RWPE2 (cell line): ENCODE measurements around the gene KCTD11.
A peak's percentile ranks its signal among the peaks of the same experiment; 100 is the strongest.
"Not testable (repeated sequence)": the region's sequence is repeated elsewhere in the genome, so short reads cannot be mapped to it uniquely, and the experiment has no call there.

Experiments used
- ATAC-seq: fragments of 200-7000 bp; cut with Tn5 transposase; 3 replicates; pipeline ENCODE4 v1.9.1; 2021; ENCODE audit warnings: low read depth
- DNase-seq: peaks from one replicate; pipeline ENCODE4 v3.0.0-alpha.2; 2020; ENCODE audit warnings: low spot score
- H3K27ac ChIP-seq: fragments of 450-650 bp; 2 replicates; pipeline ENCODE4 v1.5.1; 2017; ENCODE audit warnings: mild to moderate bottlenecking; ENCODE audit not compliant: poor library complexity, severe bottlenecking
- H3K27me3 ChIP-seq: fragments of 250-450 bp; sonication (Bioruptor Pico); 2 replicates; pipeline ENCODE4 v1.5.1; 2021; ENCODE audit warnings: mild to moderate bottlenecking, moderate library complexity; ENCODE audit not compliant: insufficient read depth, poor library complexity, severe bottlenecking
- H3K36me3 ChIP-seq: fragments of 250-450 bp; sonication (Bioruptor Pico); 2 replicates; pipeline ENCODE4 v1.5.1; 2020; ENCODE audit warnings: low read depth, mild to moderate bottlenecking, moderate library complexity
- H3K4me1 ChIP-seq: fragments of 250-450 bp; sonication (Bioruptor Pico); 2 replicates; pipeline ENCODE4 v1.5.1; 2021; ENCODE audit warnings: mild to moderate bottlenecking, moderate library complexity; ENCODE audit not compliant: insufficient read depth, poor library complexity, severe bottlenecking
- H3K4me3 ChIP-seq: fragments of 250-450 bp; sonication (Bioruptor Pico); 2 replicates; pipeline ENCODE4 v1.5.1; 2021; ENCODE audit warnings: mild to moderate bottlenecking, moderate library complexity; ENCODE audit not compliant: severe bottlenecking
- H3K9me3 ChIP-seq: fragments of 250-450 bp; sonication (Bioruptor Pico); 2 replicates; pipeline ENCODE4 v1.5.1; 2021; ENCODE audit warnings: mild to moderate bottlenecking, moderate library complexity; ENCODE audit not compliant: severe bottlenecking
- TF ChIP-seq, protein P1 (sequence below): fragments of 450-650 bp; IDR thresholded peaks from one replicate; pipeline ENCODE4 v1.5.1; 2017; ENCODE audit warnings: mild to moderate bottlenecking, moderate library complexity; ENCODE audit not compliant: poor library complexity, severe bottlenecking

Gene KCTD11

DNA sequence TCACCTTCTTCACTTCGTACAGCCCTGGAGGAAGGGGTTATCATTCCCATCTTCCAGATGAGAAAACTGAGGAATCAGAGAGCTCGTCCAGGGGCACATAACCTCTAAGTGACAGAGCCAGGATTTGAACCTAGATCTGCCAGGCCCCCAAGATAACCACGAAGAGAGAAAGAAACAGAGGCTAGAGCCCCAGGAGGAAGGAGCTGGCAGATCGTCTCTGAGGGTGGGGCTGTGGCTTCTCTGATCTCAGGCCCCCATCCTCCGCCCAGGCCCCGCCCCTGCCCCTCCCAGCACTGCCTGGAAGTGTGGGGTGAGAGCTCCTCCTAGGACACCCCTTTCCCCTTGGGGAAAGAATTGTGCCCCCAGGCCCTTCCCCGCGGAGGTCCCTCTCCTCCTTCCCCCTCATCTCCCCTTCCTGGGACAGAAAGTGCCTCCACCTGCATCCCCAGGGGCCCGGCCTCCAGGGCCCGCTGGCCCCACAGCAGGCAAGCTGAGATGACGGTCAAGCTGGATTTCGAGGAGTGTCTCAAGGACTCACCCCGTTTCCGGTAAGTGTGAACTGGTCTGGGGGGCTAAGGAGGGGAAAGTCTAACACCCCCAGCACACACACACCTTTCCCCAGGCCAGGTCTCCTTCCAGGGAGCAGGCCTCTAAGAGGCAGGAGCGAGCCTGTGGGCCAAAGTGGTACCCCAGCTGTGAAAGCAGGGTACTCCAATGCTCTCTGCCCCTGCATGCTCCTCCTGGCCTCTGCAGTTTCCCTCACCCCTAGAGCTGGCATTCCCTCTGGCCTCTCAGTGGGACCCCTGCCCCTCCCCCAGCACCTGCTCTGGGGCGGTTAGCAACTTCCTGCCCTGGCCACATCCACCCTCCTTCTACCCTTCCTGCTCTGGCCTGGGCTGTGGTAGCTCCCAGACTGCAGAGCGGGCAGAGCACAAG is 15.5 kb upstream of the KCTD11 start, which contains the start of gene ACAP1:
TSS of gene ACAP1 (plus strand) at position 290 of the 936 bp plus-strand sequence. CDS start at position 496, 206 bp downstream.
- Histone ChIP-seq H3K27ac (no peak within 1 kb of the TSS), H3K9me3 (no peaks in the 10 kb centered on the region), H3K27me3 (no peaks in the 10 kb centered on the region), H3K4me1 (no peaks in the 10 kb centered on the region), H3K4me3 (no peak within 1 kb of the TSS), H3K36me3 (no peaks in the 10 kb centered on the region)
- TF ChIP-seq, protein P1, sequence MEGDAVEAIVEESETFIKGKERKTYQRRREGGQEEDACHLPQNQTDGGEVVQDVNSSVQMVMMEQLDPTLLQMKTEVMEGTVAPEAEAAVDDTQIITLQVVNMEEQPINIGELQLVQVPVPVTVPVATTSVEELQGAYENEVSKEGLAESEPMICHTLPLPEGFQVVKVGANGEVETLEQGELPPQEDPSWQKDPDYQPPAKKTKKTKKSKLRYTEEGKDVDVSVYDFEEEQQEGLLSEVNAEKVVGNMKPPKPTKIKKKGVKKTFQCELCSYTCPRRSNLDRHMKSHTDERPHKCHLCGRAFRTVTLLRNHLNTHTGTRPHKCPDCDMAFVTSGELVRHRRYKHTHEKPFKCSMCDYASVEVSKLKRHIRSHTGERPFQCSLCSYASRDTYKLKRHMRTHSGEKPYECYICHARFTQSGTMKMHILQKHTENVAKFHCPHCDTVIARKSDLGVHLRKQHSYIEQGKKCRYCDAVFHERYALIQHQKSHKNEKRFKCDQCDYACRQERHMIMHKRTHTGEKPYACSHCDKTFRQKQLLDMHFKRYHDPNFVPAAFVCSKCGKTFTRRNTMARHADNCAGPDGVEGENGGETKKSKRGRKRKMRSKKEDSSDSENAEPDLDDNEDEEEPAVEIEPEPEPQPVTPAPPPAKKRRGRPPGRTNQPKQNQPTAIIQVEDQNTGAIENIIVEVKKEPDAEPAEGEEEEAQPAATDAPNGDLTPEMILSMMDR, result no peak
- DNase-seq (peak; percentile 36), ATAC-seq (no peak)

DNA sequence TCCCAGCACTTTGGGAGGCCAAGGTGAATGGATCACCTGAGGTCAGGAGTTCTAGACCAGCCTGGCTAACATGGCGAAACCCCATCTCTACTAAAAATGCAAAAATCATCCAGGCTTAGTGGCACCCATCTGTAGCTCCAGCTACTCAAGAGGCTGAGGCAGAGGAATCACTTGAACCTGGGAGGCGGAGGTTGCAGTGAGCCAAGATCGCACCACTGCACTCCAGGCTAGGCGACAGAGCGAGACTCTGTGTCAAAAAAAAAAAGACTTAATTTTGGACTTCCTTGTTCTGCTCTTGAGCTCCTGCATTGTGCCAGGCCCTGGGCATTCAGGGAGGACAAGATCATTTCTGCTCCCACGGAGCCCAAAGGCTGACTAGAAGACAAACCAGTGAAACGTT is 14.4 kb upstream of the KCTD11 start:
- not testable (repeated sequence) for H3K36me3 ChIP-seq, H3K9me3 ChIP-seq, H3K4me1 ChIP-seq, ATAC-seq, H3K27ac ChIP-seq, H3K4me3 ChIP-seq, H3K27me3 ChIP-seq, DNase-seq

DNA sequence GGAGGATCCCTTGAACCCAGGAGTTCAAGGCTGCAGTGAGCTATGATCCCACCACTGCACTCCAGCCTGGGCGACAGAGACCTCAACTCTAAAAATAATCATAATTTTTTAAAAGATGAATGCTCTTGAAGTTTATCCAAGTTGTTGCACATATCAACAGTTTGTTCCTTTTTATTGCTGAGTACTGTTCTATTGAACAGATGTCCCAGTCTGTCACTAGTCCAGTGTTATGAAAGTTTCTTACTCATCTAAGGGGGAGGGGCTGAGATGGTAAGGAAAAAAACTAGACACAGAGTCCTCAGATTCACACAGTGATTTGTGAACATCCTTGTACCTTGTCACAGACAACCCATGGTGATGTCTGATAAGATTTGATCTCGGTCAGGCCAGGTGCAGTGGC is 11.8 kb upstream of the KCTD11 start:
- H3K4me3 ChIP-seq, result no peak overlapping the region
- DNase-seq (no peak), ATAC-seq (no peak)
- no peak overlapping the region for H3K27ac ChIP-seq
- H3K36me3 ChIP-seq, result no peaks in the 10 kb centered on the region
- TF ChIP-seq, protein P1, result no peak
- H3K4me1 ChIP-seq, result no peaks in the 10 kb centered on the region
- H3K9me3 ChIP-seq, result no peaks in the 10 kb centered on the region
- H3K27me3 ChIP-seq, result peaks cover 8% of the 10 kb centered on the region

DNA sequence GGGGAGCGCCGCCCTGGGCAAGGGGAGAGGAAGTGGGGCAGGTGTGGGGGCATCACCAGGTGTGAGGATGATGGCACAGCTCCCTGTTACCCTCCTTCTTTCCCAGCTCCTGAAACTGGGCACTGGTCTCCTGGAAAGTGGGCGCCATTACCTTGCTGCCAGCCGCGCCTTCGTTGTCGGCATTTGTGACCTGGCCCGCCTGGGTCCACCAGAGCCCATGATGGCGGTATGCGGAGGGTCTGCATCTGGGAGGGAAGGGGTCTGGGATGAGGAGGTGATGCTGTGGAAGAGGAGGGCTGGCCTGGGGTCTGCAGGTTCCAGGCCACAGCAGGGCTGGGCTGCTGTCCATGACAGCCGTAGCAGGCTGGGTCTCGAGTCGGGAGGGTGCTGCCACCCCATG is 10.1 kb upstream of the KCTD11 start:
- ATAC-seq (no peak), DNase-seq (peak; percentile 58)
- no peaks in the 10 kb centered on the region for H3K9me3 ChIP-seq
- H3K4me3 ChIP-seq, result no peak overlapping the region
- H3K27me3 ChIP-seq, result peaks cover 8% of the 10 kb centered on the region
- no peaks in the 10 kb centered on the region for H3K36me3 ChIP-seq
- TF ChIP-seq, protein P1, result no peak
- no peaks in the 10 kb centered on the region for H3K4me1 ChIP-seq
- no peak overlapping the region for H3K27ac ChIP-seq

DNA sequence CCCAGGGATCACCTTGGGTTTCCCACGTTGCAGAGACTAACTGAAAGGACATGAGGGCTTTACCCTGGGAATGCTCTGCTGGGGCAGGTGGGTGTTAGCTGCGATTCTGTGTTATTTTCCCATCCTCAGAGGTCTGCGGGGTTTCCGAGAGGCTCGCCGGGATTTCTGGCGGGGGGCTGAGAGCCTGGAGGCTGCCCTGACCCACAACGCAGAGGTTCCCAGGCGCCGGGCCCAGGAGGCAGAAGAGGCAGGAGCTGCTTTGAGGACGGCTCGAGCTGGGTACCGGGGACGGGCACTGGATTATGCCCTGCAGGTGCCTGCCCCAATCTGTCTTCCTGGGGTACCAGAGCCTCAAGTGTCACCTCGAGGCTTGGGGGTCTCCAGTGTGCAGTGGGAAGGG is 8.7 kb upstream of the KCTD11 start:
- Histone ChIP-seq H3K4me3 (no peak overlapping the region), H3K36me3 (no peaks in the 10 kb centered on the region), H3K27me3 (peaks cover 8% of the 10 kb centered on the region), H3K9me3 (no peaks in the 10 kb centered on the region), H3K27ac (no peak overlapping the region), H3K4me1 (no peaks in the 10 kb centered on the region)
- peak; percentile 61 for DNase-seq
- no peak for ATAC-seq
- TF ChIP-seq, protein P1, result no peak
